ENCODE results near the gene C20orf202. TPM values are rescaled to one million over a fixed set of nuclear protein-coding genes. Genes with fewer than 3 reads are reported as not detected.

Gene C20orf202
- polyA plus RNA-seq, 2 donors = 0.27 to 0.33 TPM

DNA sequence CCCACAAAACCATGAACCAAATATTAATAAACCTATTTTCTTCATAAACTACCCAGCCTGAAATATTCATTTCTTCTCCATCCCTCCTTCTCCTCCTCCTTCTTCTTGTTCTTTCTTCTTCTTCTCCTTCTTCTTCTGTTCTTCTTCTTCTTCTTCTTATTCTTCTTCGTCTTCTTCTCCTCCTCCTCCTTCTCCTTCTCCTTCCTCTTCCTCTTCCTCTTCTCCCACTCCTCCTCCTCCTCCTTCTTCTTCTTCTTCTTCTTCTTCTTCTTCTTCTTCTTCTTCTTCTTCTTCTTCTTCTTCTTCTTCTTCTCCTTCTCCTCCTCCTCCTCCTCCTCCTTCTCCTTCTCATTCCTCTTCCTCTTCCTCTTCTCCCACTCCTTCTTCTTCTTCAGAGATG, 13.4 kb upstream of the C20orf202 start:
- no peak overlapping the region for H3K4me3 ChIP-seq (ENCODE audit: low read depth in 1 of 2, low read length in 2 of 2)
- no peaks in the 10 kb centered on the region for H3K27me3 ChIP-seq (ENCODE audit: control insufficient read depth in 1 of 2, insufficient read depth in 2 of 2, low read length in 2 of 2)
- no peak overlapping the region for H3K27ac ChIP-seq (ENCODE audit: low read depth in 2 of 2, low read length in 1 of 2)
- H3K4me1 ChIP-seq (ENCODE audit: control insufficient read depth in 2 of 2, insufficient read depth in 2 of 2, low read length in 1 of 2) = no peaks in the 10 kb centered on the region
- 54 to 66% methylated on average over 1 of the region's 1 CpG for WGBS, 2 donors
- no peaks in the 10 kb centered on the region for H3K36me3 ChIP-seq (ENCODE audit: control insufficient read depth in 2 of 2, insufficient read depth in 2 of 2, low read length in 1 of 2)
- H3K9me3 ChIP-seq (ENCODE audit: control insufficient read depth in 2 of 2, insufficient read depth in 1 of 2, low read depth in 1 of 2, low read length in 1 of 2) = peaks cover 0 to 3% of the 10 kb centered on the region in 2 donors

GRCh38 chr20:1190847-1191246, 12.4 kb upstream of the C20orf202 start:
- Histone ChIP-seq H3K9me3 (ENCODE audit: control insufficient read depth in 2 of 2, insufficient read depth in 1 of 2, low read depth in 1 of 2, low read length in 1 of 2) (peaks cover 0 to 3% of the 10 kb centered on the region in 2 donors), H3K4me1 (ENCODE audit: control insufficient read depth in 2 of 2, insufficient read depth in 2 of 2, low read length in 1 of 2) (no peaks in the 10 kb centered on the region), H3K27ac (ENCODE audit: low read depth in 2 of 2, low read length in 1 of 2) (no peak overlapping the region), H3K36me3 (ENCODE audit: control insufficient read depth in 2 of 2, insufficient read depth in 2 of 2, low read length in 1 of 2) (no peaks in the 10 kb centered on the region), H3K27me3 (ENCODE audit: control insufficient read depth in 1 of 2, insufficient read depth in 2 of 2, low read length in 2 of 2) (no peaks in the 10 kb centered on the region), H3K4me3 (ENCODE audit: low read depth in 1 of 2, low read length in 2 of 2) (no peak overlapping the region)
- 73 to 87% methylated on average over 3 of the region's 3 CpGs for WGBS, 2 donors

DNA sequence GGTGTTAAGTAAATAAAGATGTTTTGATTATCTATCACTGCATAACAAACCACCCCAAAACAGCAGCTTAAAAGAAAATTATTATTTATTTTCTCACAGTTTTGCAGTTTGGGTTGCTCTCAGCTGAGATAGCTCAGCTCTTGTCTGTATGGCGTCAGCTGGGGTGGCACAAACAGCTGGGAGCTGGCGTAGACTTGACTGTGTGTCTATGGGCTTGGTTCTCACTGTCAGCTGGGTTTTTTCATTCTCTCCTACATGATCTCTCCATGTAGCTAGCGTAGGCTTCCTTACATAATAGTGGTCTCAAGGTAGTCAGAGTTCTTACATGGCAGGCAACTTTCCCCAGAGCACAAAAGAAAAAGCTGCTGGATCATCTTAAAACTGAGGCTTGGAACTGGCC, 12.0 kb upstream of the C20orf202 start:
- Histone ChIP-seq H3K27me3 (ENCODE audit: control insufficient read depth in 1 of 2, insufficient read depth in 2 of 2, low read length in 2 of 2) (no peaks in the 10 kb centered on the region), H3K4me3 (ENCODE audit: low read depth in 1 of 2, low read length in 2 of 2) (no peak overlapping the region), H3K27ac (ENCODE audit: low read depth in 2 of 2, low read length in 1 of 2) (no peak overlapping the region), H3K36me3 (ENCODE audit: control insufficient read depth in 2 of 2, insufficient read depth in 2 of 2, low read length in 1 of 2) (no peaks in the 10 kb centered on the region), H3K4me1 (ENCODE audit: control insufficient read depth in 2 of 2, insufficient read depth in 2 of 2, low read length in 1 of 2) (no peaks in the 10 kb centered on the region), H3K9me3 (ENCODE audit: control insufficient read depth in 2 of 2, insufficient read depth in 1 of 2, low read depth in 1 of 2, low read length in 1 of 2) (peaks cover 0 to 3% of the 10 kb centered on the region in 2 donors)
- 81 to 82% methylated on average over 3 of the region's 3 CpGs for WGBS, 2 donors

DNA sequence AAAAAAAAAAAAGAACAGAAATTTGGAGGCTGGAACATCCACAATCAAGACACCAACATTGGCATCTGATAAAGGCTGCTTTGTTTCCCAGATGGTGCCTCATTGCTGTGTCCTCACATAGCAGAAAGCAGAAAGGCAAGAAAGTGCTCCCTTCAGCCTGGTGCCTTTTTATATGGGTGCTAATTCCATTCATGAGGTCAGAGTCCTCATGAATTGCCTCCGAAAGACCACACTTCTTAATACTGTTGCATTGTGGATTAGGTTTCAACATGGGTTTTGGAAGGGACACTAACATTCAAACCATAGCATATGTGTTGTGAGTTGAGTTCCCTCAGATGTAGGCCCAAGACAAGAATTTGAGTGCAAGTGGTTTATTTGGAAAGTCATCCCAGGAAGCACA, 8.0 kb upstream of the C20orf202 start:
- Histone ChIP-seq H3K36me3 (ENCODE audit: control insufficient read depth in 2 of 2, insufficient read depth in 2 of 2, low read length in 1 of 2) (no peaks in the 10 kb centered on the region), H3K9me3 (ENCODE audit: control insufficient read depth in 2 of 2, insufficient read depth in 1 of 2, low read depth in 1 of 2, low read length in 1 of 2) (no peaks in the 10 kb centered on the region), H3K4me3 (ENCODE audit: low read depth in 1 of 2, low read length in 2 of 2) (no peak overlapping the region), H3K27ac (ENCODE audit: low read depth in 2 of 2, low read length in 1 of 2) (no peak overlapping the region), H3K4me1 (ENCODE audit: control insufficient read depth in 2 of 2, insufficient read depth in 2 of 2, low read length in 1 of 2) (no peaks in the 10 kb centered on the region), H3K27me3 (ENCODE audit: control insufficient read depth in 1 of 2, insufficient read depth in 2 of 2, low read length in 2 of 2) (no peaks in the 10 kb centered on the region)
- 89 to 95% methylated on average over 1 of the region's 1 CpG for WGBS, 2 donors

DNA sequence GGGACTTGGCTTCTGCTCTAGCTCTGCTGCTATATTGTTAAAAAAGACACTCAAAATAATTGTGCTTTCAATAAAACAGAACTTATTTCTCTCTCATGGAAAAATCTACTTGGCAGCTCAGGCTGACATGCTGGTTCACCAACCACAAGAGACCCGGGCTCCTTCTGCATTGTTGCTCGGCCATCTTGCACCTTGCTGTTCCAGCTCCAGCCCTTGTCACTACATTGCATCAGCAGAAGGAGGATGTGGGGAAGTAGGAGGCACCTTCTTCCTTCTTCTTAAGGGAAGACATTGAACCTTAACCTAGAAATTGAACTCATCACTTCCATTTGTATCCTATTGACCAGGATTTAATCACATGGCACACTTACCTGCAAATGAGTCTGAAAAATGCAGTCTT, 6.6 kb upstream of the C20orf202 start:
- H3K27me3 ChIP-seq (ENCODE audit: control insufficient read depth in 1 of 2, insufficient read depth in 2 of 2, low read length in 2 of 2) = no peaks in the 10 kb centered on the region
- no peaks in the 10 kb centered on the region for H3K36me3 ChIP-seq (ENCODE audit: control insufficient read depth in 2 of 2, insufficient read depth in 2 of 2, low read length in 1 of 2)
- 79 to 89% methylated on average over 2 of the region's 2 CpGs for WGBS, 2 donors
- no peaks in the 10 kb centered on the region for H3K4me1 ChIP-seq (ENCODE audit: control insufficient read depth in 2 of 2, insufficient read depth in 2 of 2, low read length in 1 of 2)
- no peak overlapping the region for H3K27ac ChIP-seq (ENCODE audit: low read depth in 2 of 2, low read length in 1 of 2)
- H3K9me3 ChIP-seq (ENCODE audit: control insufficient read depth in 2 of 2, insufficient read depth in 1 of 2, low read depth in 1 of 2, low read length in 1 of 2) = no peaks in the 10 kb centered on the region
- no peak overlapping the region for H3K4me3 ChIP-seq (ENCODE audit: low read depth in 1 of 2, low read length in 2 of 2)

GRCh38 chr20:1197801-1198200, 5.5 kb upstream of the C20orf202 start:
- no peak overlapping the region for H3K27ac ChIP-seq (ENCODE audit: low read depth in 2 of 2, low read length in 1 of 2)
- H3K9me3 ChIP-seq (ENCODE audit: control insufficient read depth in 2 of 2, insufficient read depth in 1 of 2, low read depth in 1 of 2, low read length in 1 of 2) = no peaks in the 10 kb centered on the region
- H3K36me3 ChIP-seq (ENCODE audit: control insufficient read depth in 2 of 2, insufficient read depth in 2 of 2, low read length in 1 of 2) = no peaks in the 10 kb centered on the region
- no peaks in the 10 kb centered on the region for H3K4me1 ChIP-seq (ENCODE audit: control insufficient read depth in 2 of 2, insufficient read depth in 2 of 2, low read length in 1 of 2)
- no peaks in the 10 kb centered on the region for H3K27me3 ChIP-seq (ENCODE audit: control insufficient read depth in 1 of 2, insufficient read depth in 2 of 2, low read length in 2 of 2)
- WGBS, 2 donors = 79 to 85% methylated on average over 7 of the region's 7 CpGs
- H3K4me3 ChIP-seq (ENCODE audit: low read depth in 1 of 2, low read length in 2 of 2) = no peak overlapping the region

- Histone ChIP-seq H3K27ac (ENCODE audit: low read depth in 2 of 2, low read length in 1 of 2) (no peak overlapping the region), H3K27me3 (ENCODE audit: control insufficient read depth in 1 of 2, insufficient read depth in 2 of 2, low read length in 2 of 2) (no peaks in the 10 kb centered on the region), H3K4me3 (ENCODE audit: low read depth in 1 of 2, low read length in 2 of 2) (no peak overlapping the region), H3K9me3 (ENCODE audit: control insufficient read depth in 2 of 2, insufficient read depth in 1 of 2, low read depth in 1 of 2, low read length in 1 of 2) (no peaks in the 10 kb centered on the region), H3K4me1 (ENCODE audit: control insufficient read depth in 2 of 2, insufficient read depth in 2 of 2, low read length in 1 of 2) (peaks cover 0 to 4% of the 10 kb centered on the region in 2 donors), H3K36me3 (ENCODE audit: control insufficient read depth in 2 of 2, insufficient read depth in 2 of 2, low read length in 1 of 2) (no peaks in the 10 kb centered on the region)
- WGBS, 2 donors = 84 to 96% methylated on average over 5 of the region's 5 CpGs
Observed at GRCh38 chr20:1198751-1199150, 4.5 kb upstream of the C20orf202 start.

DNA sequence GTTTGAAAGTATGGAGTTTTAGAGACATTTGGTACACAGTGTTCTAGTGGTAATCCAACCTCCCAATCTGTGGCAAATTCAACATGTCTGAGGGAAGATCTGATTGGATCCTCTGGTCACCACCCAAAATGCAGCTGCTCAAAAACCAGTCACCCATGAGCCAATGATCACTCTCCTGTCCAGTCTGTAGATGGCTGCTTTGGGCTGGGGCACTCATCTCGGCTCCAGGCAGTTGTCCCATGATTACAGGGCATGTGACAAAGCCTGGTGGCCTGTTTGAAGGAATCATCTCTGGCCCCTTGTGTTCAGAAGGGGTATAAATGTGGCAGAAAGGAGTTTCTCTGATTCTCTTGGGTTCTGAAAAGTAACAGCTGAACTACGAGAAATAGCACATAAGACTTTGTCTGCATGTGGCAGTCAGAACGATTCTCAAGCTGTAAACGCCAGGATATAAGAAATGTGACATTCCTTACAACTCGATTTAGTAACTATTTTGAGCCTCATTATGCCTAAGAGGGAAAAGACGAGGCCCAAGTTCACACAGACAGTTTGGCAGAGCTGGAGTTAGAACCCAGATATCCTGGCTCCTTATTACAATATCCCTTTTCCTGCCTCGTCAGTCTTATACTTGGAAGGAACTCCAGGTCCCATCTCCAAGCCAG, 3.9 kb upstream of the C20orf202 start:
- Histone ChIP-seq H3K27ac (ENCODE audit: low read depth in 2 of 2, low read length in 1 of 2) (no peak overlapping the region), H3K36me3 (ENCODE audit: control insufficient read depth in 2 of 2, insufficient read depth in 2 of 2, low read length in 1 of 2) (no peaks in the 10 kb centered on the region), H3K27me3 (ENCODE audit: control insufficient read depth in 1 of 2, insufficient read depth in 2 of 2, low read length in 2 of 2) (no peaks in the 10 kb centered on the region), H3K4me3 (ENCODE audit: low read depth in 1 of 2, low read length in 2 of 2) (no peak overlapping the region), H3K9me3 (ENCODE audit: control insufficient read depth in 2 of 2, insufficient read depth in 1 of 2, low read depth in 1 of 2, low read length in 1 of 2) (no peaks in the 10 kb centered on the region), H3K4me1 (ENCODE audit: control insufficient read depth in 2 of 2, insufficient read depth in 2 of 2, low read length in 1 of 2) (peaks cover 4 to 8% of the 10 kb centered on the region in 2 donors)
- WGBS, 2 donors = 70 to 71% methylated on average over 7 of the region's 7 CpGs

GRCh38 chr20:1199964-1200363, 3.3 kb upstream of the C20orf202 start:
- Histone ChIP-seq H3K27ac (ENCODE audit: low read depth in 2 of 2, low read length in 1 of 2) (no peak overlapping the region), H3K4me1 (ENCODE audit: control insufficient read depth in 2 of 2, insufficient read depth in 2 of 2, low read length in 1 of 2) (peaks cover 4 to 8% of the 10 kb centered on the region in 2 donors), H3K9me3 (ENCODE audit: control insufficient read depth in 2 of 2, insufficient read depth in 1 of 2, low read depth in 1 of 2, low read length in 1 of 2) (no peaks in the 10 kb centered on the region), H3K4me3 (ENCODE audit: low read depth in 1 of 2, low read length in 2 of 2) (no peak overlapping the region), H3K36me3 (ENCODE audit: control insufficient read depth in 2 of 2, insufficient read depth in 2 of 2, low read length in 1 of 2) (no peaks in the 10 kb centered on the region), H3K27me3 (ENCODE audit: control insufficient read depth in 1 of 2, insufficient read depth in 2 of 2, low read length in 2 of 2) (no peaks in the 10 kb centered on the region)
- WGBS, 2 donors = 63 to 78% methylated on average over 1 of the region's 1 CpG

GRCh38 chr20:1203630-1204029, 376 bp downstream of the C20orf202 start:
- Histone ChIP-seq H3K4me1 (ENCODE audit: control insufficient read depth in 2 of 2, insufficient read depth in 2 of 2, low read length in 1 of 2) (peaks cover 4 to 8% of the 10 kb centered on the region in 2 donors), H3K27ac (ENCODE audit: low read depth in 2 of 2, low read length in 1 of 2) (peak overlapping the region; percentile 17 to 83), H3K36me3 (ENCODE audit: control insufficient read depth in 2 of 2, insufficient read depth in 2 of 2, low read length in 1 of 2) (no peaks in the 10 kb centered on the region), H3K9me3 (ENCODE audit: control insufficient read depth in 2 of 2, insufficient read depth in 1 of 2, low read depth in 1 of 2, low read length in 1 of 2) (no peaks in the 10 kb centered on the region), H3K4me3 (ENCODE audit: low read depth in 1 of 2, low read length in 2 of 2) (no peak overlapping the region), H3K27me3 (ENCODE audit: control insufficient read depth in 1 of 2, insufficient read depth in 2 of 2, low read length in 2 of 2) (no peaks in the 10 kb centered on the region)
- 48 to 53% methylated on average over 5 of the region's 5 CpGs for WGBS, 2 donors

Data from esophagus (tissue), 2 donors.